Astrocyte (in vitro differentiated cells and primary cell): ENCODE results near the gene PML. TPM values are rescaled to one million over a fixed set of nuclear protein-coding genes. Genes with fewer than 3 reads are reported as not detected.

Source experiments
- DNase-seq: peaks from one replicate; pipeline ENCODE4 v3.0.0-alpha.2; 2010; ENCODE audit warnings: low read depth
- FAIRE-seq: peaks from 2 replicates; lab custom pipeline; 2011; peaks lifted over from hg19 to GRCh38; lab: Jason Lieb, UNC
- H2AFZ ChIP-seq: 2 replicates; pipeline ENCODE4 v1.6.0; 2012; ENCODE audit warnings: low read depth, low read length, inconsistent platforms
- H3K27ac ChIP-seq: 2 replicates; pipeline ENCODE4 v1.5.1; 2011; ENCODE audit warnings: low read depth, low read length, inconsistent platforms
- H3K27me3 ChIP-seq: 2 replicates; pipeline ENCODE4 v1.6.0; 2011; ENCODE audit warnings: low read length, inconsistent platforms; ENCODE audit not compliant: insufficient read depth
- H3K36me3 ChIP-seq: 2 replicates; pipeline ENCODE4 v1.5.1; 2011; ENCODE audit warnings: low read length, inconsistent platforms; ENCODE audit not compliant: insufficient read depth
- H3K4me1 ChIP-seq: 2 replicates; pipeline ENCODE4 v1.5.1; 2011; ENCODE audit warnings: low read length, inconsistent platforms; ENCODE audit not compliant: insufficient read depth
- H3K4me2 ChIP-seq: 2 replicates; pipeline ENCODE4 v1.6.0; 2012; ENCODE audit warnings: low read length, inconsistent platforms
- H3K4me3 ChIP-seq: 2 replicates; pipeline ENCODE4 v1.5.1; 2011; ENCODE audit warnings: low read depth, mild to moderate bottlenecking, low read length, inconsistent platforms; ENCODE audit not compliant: insufficient read depth
- H3K79me2 ChIP-seq: 2 replicates; pipeline ENCODE4 v1.6.0; 2012; ENCODE audit warnings: mild to moderate bottlenecking, low read length, inconsistent platforms; ENCODE audit not compliant: insufficient read depth
- H3K9ac ChIP-seq: 2 replicates; pipeline ENCODE4 v1.6.0; 2012; ENCODE audit warnings: mild to moderate bottlenecking, low read length, inconsistent platforms
- H3K9me3 ChIP-seq: 2 replicates; pipeline ENCODE4 v1.5.1; 2012; ENCODE audit warnings: low read depth, mild to moderate bottlenecking, low read length, inconsistent platforms; ENCODE audit not compliant: insufficient read depth
- H4K20me1 ChIP-seq: 2 replicates; pipeline ENCODE4 v1.6.0; 2012; ENCODE audit warnings: low read length, inconsistent platforms; ENCODE audit not compliant: insufficient read depth
- H3K27ac Mint-ChIP-seq: one replicate; pipeline ENCODE4 v1.8.0; 2021; ENCODE audit warnings: mild to moderate bottlenecking, mixed read lengths; ENCODE audit not compliant: unreplicated experiment
- H3K27me3 Mint-ChIP-seq: one replicate; pipeline ENCODE4 v1.8.0; 2021; ENCODE audit warnings: low read depth, mixed read lengths; ENCODE audit not compliant: unreplicated experiment
- H3K36me3 Mint-ChIP-seq: one replicate; pipeline ENCODE4 v1.8.0; 2021; ENCODE audit warnings: low read depth, mixed read lengths; ENCODE audit not compliant: unreplicated experiment
- H3K4me1 Mint-ChIP-seq: one replicate; pipeline ENCODE4 v1.8.0; 2021; ENCODE audit warnings: low read depth, mixed read lengths; ENCODE audit not compliant: unreplicated experiment
- H3K4me3 Mint-ChIP-seq: one replicate; pipeline ENCODE4 v1.8.0; 2021; ENCODE audit warnings: mild to moderate bottlenecking, moderate library complexity, mixed read lengths; ENCODE audit not compliant: unreplicated experiment
- H3K9me3 Mint-ChIP-seq: one replicate; pipeline ENCODE4 v1.8.0; 2021; ENCODE audit warnings: mild to moderate bottlenecking, mixed read lengths; ENCODE audit not compliant: unreplicated experiment
- EZH2 ChIP-seq: IDR thresholded peaks from 2 replicates; pipeline ENCODE4 v1.6.1; 2012; ENCODE audit warnings: mild to moderate bottlenecking, low read length, inconsistent platforms; ENCODE audit not compliant: insufficient read depth
- total RNA-seq: library from RNA; stranded (reverse); gene quantifications from 2 replicates; pipeline ENCODE4 v1.2.1, GENCODE V29; 2021
- TF ChIP-seq, protein P1 (sequence below): IDR thresholded peaks from 2 replicates; pipeline ENCODE4 v1.5.1; 2011; ENCODE audit warnings: low read depth, mild to moderate bottlenecking, inconsistent platforms, low read length, moderate library complexity; ENCODE audit not compliant: insufficient read depth

PML gene
- total RNA-seq, 1 donor from 2014 or later, result 116 TPM

DNA sequence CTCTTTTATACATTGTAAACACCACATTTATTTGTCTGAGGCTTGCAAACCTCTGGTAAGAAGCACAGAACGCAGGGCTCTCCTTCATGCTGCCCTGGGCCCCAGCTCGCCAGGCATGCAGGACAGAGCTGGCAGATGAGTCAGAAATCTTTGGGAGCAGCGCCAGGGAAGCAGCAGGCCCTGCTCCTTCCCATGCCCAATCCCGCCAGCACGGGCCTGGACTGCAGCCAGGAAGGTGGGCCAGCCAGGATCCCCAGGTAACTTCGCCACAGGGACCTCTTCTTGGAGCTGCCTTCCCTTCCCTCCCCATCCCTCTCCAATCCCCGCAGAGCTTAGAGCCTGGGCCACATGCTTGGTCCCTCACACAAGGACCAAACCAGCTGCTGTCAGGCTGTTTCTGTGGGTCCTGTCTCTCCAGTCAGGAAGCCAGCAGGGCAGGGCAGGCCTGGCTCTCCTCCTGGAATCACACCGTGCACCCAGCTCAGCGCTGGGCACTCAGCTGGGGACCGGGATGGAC lies 11.2 kb upstream of the PML start:
- peaks cover 56% of the 10 kb centered on the region for H3K4me1 Mint-ChIP-seq
- no peaks in the 10 kb centered on the region for H4K20me1 ChIP-seq
- peaks cover 49% of the 10 kb centered on the region for H3K4me1 ChIP-seq
- peaks cover 5% of the 10 kb centered on the region for H3K36me3 Mint-ChIP-seq
- no peaks in the 10 kb centered on the region for H3K79me2 ChIP-seq
- H2AFZ ChIP-seq, result no peak overlapping the region
- no peaks in the 10 kb centered on the region for H3K9me3 Mint-ChIP-seq
- H3K4me3 ChIP-seq, result no peak overlapping the region
- H3K27me3 ChIP-seq, result no peaks in the 10 kb centered on the region
- no peaks in the 10 kb centered on the region for H3K36me3 ChIP-seq
- H3K27ac Mint-ChIP-seq, result peak overlapping the region; percentile 81
- H3K9ac ChIP-seq, result peak overlapping the region; percentile 63
- H3K27me3 Mint-ChIP-seq, result no peaks in the 10 kb centered on the region
- H3K9me3 ChIP-seq, result no peaks in the 10 kb centered on the region
- peak overlapping the region; percentile 84 for H3K27ac ChIP-seq
- H3K4me2 ChIP-seq, result peak overlapping the region; percentile 74
- H3K4me3 Mint-ChIP-seq, result no peak overlapping the region
- FAIRE-seq (no peak), DNase-seq (peak; percentile 66)
- TF ChIP-seq, protein P1, sequence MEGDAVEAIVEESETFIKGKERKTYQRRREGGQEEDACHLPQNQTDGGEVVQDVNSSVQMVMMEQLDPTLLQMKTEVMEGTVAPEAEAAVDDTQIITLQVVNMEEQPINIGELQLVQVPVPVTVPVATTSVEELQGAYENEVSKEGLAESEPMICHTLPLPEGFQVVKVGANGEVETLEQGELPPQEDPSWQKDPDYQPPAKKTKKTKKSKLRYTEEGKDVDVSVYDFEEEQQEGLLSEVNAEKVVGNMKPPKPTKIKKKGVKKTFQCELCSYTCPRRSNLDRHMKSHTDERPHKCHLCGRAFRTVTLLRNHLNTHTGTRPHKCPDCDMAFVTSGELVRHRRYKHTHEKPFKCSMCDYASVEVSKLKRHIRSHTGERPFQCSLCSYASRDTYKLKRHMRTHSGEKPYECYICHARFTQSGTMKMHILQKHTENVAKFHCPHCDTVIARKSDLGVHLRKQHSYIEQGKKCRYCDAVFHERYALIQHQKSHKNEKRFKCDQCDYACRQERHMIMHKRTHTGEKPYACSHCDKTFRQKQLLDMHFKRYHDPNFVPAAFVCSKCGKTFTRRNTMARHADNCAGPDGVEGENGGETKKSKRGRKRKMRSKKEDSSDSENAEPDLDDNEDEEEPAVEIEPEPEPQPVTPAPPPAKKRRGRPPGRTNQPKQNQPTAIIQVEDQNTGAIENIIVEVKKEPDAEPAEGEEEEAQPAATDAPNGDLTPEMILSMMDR, result no peak
- no peak for TF ChIP-seq EZH2

DNA sequence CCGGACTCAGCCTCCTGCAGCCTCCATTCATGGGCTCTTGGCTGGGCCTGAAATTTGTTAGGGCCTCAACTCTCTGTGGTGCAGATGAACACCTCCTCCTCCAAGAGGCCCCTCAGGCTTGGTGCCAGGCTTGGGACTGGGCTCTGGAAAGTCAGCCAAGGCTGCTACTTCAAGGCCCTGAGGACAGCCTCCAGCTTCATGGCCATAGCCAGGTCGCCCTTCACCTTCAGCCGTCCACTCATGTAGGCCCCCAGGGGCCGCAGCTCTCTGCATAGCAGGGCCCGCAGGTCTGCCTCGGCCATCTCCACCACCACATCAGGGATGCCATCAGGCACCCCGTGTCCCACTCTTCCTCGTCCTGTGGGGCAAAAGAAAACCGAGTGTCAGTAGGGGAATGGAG lies 10.7 kb upstream of the PML start:
- H3K36me3 ChIP-seq, result no peaks in the 10 kb centered on the region
- no peak overlapping the region for H3K27ac Mint-ChIP-seq
- no peak overlapping the region for H3K4me2 ChIP-seq
- H3K4me1 ChIP-seq, result peaks cover 54% of the 10 kb centered on the region
- H2AFZ ChIP-seq, result no peak overlapping the region
- peaks cover 59% of the 10 kb centered on the region for H3K4me1 Mint-ChIP-seq
- H3K27me3 ChIP-seq, result no peaks in the 10 kb centered on the region
- H3K9ac ChIP-seq, result peak overlapping the region; percentile 63
- TF ChIP-seq, protein P1, result no peak
- no peak for TF ChIP-seq EZH2
- no peak overlapping the region for H3K4me3 ChIP-seq
- no peaks in the 10 kb centered on the region for H3K9me3 ChIP-seq
- FAIRE-seq (no peak), DNase-seq (no peak)
- peaks cover 5% of the 10 kb centered on the region for H3K36me3 Mint-ChIP-seq
- no peaks in the 10 kb centered on the region for H3K27me3 Mint-ChIP-seq
- H4K20me1 ChIP-seq, result no peaks in the 10 kb centered on the region
- H3K9me3 Mint-ChIP-seq, result no peaks in the 10 kb centered on the region
- H3K4me3 Mint-ChIP-seq, result peak overlapping the region; percentile 43
- H3K79me2 ChIP-seq, result no peaks in the 10 kb centered on the region
- peak overlapping the region; percentile 84 for H3K27ac ChIP-seq

DNA sequence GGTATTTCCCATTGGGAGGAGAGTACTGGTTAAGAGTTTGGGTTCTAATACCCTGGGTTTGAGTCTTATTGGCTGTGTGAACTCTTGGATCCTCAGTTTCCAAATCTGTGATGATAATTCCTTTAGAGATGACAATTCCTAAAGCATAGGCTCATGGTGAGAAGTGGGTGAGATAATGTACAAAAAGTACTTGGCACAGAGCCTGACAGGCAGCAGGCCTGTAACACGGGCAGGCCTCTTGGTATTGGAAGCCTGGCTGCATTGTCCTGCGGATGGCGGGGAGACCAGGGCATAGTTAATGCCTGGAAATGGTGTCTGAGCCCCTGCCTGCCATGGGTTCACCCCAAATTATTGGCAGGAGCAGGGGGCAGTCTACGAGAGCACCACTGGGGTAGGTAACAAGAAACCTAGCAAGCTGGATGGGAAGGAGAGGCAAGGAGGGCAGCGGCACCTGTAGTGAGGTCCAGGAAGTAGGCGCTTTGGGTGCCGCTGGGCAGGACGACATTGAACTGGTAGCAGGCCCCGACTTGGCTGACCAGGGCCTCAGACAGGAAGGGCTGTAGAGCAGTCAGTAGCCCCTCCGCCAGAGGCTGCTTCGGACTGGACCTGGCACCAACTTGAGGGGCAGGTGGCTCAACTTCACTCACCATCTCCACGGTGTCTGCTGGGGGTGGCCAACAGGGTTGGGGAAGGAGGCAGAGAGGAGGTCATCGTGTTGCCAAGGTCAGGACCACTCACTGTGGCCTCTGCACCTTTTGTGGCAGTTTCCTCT lies 10.1 kb upstream of the PML start:
- peak overlapping the region; percentile 2 for H3K4me2 ChIP-seq
- peaks cover 60% of the 10 kb centered on the region for H3K4me1 ChIP-seq
- no peaks in the 10 kb centered on the region for H3K79me2 ChIP-seq
- H3K4me1 Mint-ChIP-seq, result peaks cover 65% of the 10 kb centered on the region
- no peak overlapping the region for H3K27ac ChIP-seq
- FAIRE-seq (no peak), DNase-seq (no peak)
- H4K20me1 ChIP-seq, result no peaks in the 10 kb centered on the region
- H2AFZ ChIP-seq, result no peak overlapping the region
- TF ChIP-seq, protein P1, result no peak
- no peak for TF ChIP-seq EZH2
- no peaks in the 10 kb centered on the region for H3K27me3 ChIP-seq
- no peaks in the 10 kb centered on the region for H3K9me3 ChIP-seq
- H3K9me3 Mint-ChIP-seq, result no peaks in the 10 kb centered on the region
- H3K36me3 Mint-ChIP-seq, result peaks cover 5% of the 10 kb centered on the region
- no peak overlapping the region for H3K4me3 ChIP-seq
- peak overlapping the region; percentile 85 for H3K27ac Mint-ChIP-seq
- H3K9ac ChIP-seq, result no peak overlapping the region
- H3K27me3 Mint-ChIP-seq, result no peaks in the 10 kb centered on the region
- no peaks in the 10 kb centered on the region for H3K36me3 ChIP-seq
- peak overlapping the region; percentile 43 for H3K4me3 Mint-ChIP-seq
